ENCODE results near the gene SPIRE1. TPM values are rescaled to one million over a fixed set of nuclear protein-coding genes. Genes with fewer than 3 reads are reported as not detected.
A peak's percentile ranks its signal among the peaks of the same experiment; 100 is the strongest.

Gene SPIRE1
- total RNA-seq, 2 experiments from 2014 or later = 2.8 to 4.4 TPM

- TF ChIP-seq, protein P1, sequence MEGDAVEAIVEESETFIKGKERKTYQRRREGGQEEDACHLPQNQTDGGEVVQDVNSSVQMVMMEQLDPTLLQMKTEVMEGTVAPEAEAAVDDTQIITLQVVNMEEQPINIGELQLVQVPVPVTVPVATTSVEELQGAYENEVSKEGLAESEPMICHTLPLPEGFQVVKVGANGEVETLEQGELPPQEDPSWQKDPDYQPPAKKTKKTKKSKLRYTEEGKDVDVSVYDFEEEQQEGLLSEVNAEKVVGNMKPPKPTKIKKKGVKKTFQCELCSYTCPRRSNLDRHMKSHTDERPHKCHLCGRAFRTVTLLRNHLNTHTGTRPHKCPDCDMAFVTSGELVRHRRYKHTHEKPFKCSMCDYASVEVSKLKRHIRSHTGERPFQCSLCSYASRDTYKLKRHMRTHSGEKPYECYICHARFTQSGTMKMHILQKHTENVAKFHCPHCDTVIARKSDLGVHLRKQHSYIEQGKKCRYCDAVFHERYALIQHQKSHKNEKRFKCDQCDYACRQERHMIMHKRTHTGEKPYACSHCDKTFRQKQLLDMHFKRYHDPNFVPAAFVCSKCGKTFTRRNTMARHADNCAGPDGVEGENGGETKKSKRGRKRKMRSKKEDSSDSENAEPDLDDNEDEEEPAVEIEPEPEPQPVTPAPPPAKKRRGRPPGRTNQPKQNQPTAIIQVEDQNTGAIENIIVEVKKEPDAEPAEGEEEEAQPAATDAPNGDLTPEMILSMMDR (IDR thresholded peaks at IDR 0.05) = no peak
- ATAC-seq = no peak
- no peak for DNase-seq
- H3K27me3 Mint-ChIP-seq = peaks cover 3% of the 10 kb centered on the region
- H3K27ac Mint-ChIP-seq = no peak overlapping the region
- peaks cover 5% of the 10 kb centered on the region for H3K36me3 Mint-ChIP-seq (ENCODE audit: low read depth)
- H3K4me3 Mint-ChIP-seq = no peak overlapping the region
- H3K9me3 Mint-ChIP-seq = no peaks in the 10 kb centered on the region
- POLR2A ChIA-PET = interaction anchor here (1.3 to 1.5 kb wide), 2 partner anchors 10 to 16 kb away, joined by 3 to 4 read pairs; partner anchors contain the start of gene PRELID3A
- CTCF ChIA-PET = interaction anchor here (1.1 kb wide), 1 partner anchor 33 kb away, joined by 3 read pairs; no protein-coding TSS in a partner anchor
- H3K4me1 Mint-ChIP-seq (ENCODE audit: low read depth) = peaks cover 3% of the 10 kb centered on the region
- intact Hi-C loops (cut with micrococcal nuclease) = no loop called here
Measured at GRCh38 chr18:12424252-12424651, 233.7 kb downstream of the SPIRE1 start.

DNA sequence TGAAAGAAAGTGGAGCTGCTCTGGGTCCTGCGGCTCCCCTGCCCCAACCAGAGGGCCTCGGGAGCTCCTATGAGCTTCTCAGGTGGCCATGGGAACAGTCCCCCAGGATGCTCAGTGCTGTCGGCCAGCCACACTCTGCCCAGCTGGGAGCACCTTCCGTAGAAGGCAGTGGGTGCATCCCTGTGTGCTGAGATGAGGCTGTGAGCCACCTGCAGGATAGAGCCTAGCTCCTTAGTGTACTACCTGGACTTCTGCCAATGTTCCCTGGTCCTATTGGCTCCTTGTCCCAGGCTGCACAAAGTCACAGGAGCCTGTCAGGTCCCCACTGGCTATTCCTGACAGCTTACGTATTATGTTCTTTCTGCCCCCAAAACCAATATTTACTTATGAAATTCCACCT lies 234.1 kb downstream of the SPIRE1 start:
- ATAC-seq (no peak), DNase-seq (no peak)
- peaks cover 5% of the 10 kb centered on the region for H3K36me3 Mint-ChIP-seq (ENCODE audit: low read depth)
- POLR2A ChIA-PET = interaction anchor here (0.6 to 1.5 kb wide), 3 partner anchors 9 to 280 kb away, joined by 3 to 4 read pairs (median 3); partner anchors contain the start of gene PRELID3A
- TF ChIP-seq, protein P1 (IDR thresholded peaks at IDR 0.05) = no peak
- no peak overlapping the region for H3K27ac Mint-ChIP-seq
- peaks cover 3% of the 10 kb centered on the region for H3K27me3 Mint-ChIP-seq
- CTCF ChIA-PET = interaction anchor here (1.1 kb wide), 1 partner anchor 32 kb away, joined by 3 read pairs; no protein-coding TSS in a partner anchor
- peaks cover 3% of the 10 kb centered on the region for H3K4me1 Mint-ChIP-seq (ENCODE audit: low read depth)
- no peak overlapping the region for H3K4me3 Mint-ChIP-seq
- intact Hi-C loops (cut with micrococcal nuclease) = no loop called here
- no peaks in the 10 kb centered on the region for H3K9me3 Mint-ChIP-seq

GRCh38 chr18:12423393-12423792 lies 234.5 kb downstream of the SPIRE1 start:
- Mint-ChIP-seq H3K27me3 (peaks cover 3% of the 10 kb centered on the region), H3K9me3 (no peaks in the 10 kb centered on the region), H3K36me3 (ENCODE audit: low read depth) (peaks cover 5% of the 10 kb centered on the region), H3K27ac (no peak overlapping the region), H3K4me1 (ENCODE audit: low read depth) (peaks cover 7% of the 10 kb centered on the region), H3K4me3 (no peak overlapping the region)
- ATAC-seq (no peak), DNase-seq (no peak)
- TF ChIP-seq, protein P1 (IDR thresholded peaks at IDR 0.05) = no peak
- ChIA-PET CTCF (interaction anchor here (1.1 to 1.4 kb wide), 2 partner anchors 32 to 236 kb away, joined by 3 read pairs; no protein-coding TSS in a partner anchor), POLR2A (interaction anchor here (0.6 to 1.5 kb wide), 4 partner anchors 9 to 280 kb away, joined by 3 to 4 read pairs (median 4); partner anchors contain the start of gene PRELID3A)
- intact Hi-C loops (cut with micrococcal nuclease) = no loop called here

DNA sequence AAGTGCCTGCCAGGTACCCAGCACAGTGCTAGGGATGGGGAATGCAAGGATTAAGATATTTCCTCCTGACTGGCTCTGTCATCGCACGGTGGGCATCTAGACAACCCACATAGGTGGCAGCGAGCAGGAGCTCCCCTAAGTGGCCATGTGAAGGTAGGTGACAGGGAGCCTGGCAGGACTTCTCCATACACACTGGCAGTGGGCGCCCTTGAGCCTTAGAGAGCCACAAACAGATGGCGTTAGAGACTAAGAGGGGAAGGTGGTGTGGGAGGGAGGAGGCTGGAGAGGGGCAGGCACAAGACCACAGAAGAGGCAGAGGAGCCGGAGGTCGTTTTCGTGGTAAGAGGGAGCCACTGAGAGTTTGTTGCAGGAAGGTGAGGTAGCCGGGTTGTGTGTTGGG lies 235.0 kb downstream of the SPIRE1 start:
- intact Hi-C loops (cut with micrococcal nuclease) = no loop called here
- TF ChIP-seq, protein P1 (IDR thresholded peaks at IDR 0.05) = no peak
- Mint-ChIP-seq H3K27me3 (peaks cover 3% of the 10 kb centered on the region), H3K27ac (no peak overlapping the region), H3K9me3 (no peaks in the 10 kb centered on the region), H3K36me3 (ENCODE audit: low read depth) (peaks cover 5% of the 10 kb centered on the region), H3K4me3 (no peak overlapping the region), H3K4me1 (ENCODE audit: low read depth) (peaks cover 8% of the 10 kb centered on the region)
- CTCF ChIA-PET = interaction anchor here (1.4 kb wide), 1 partner anchor 236 kb away, joined by 3 read pairs; no protein-coding TSS in a partner anchor
- POLR2A ChIA-PET = interaction anchor here (0.6 to 1.3 kb wide), 3 partner anchors 8 to 280 kb away, joined by 3 to 4 read pairs (median 3); no protein-coding TSS in a partner anchor
- DNase-seq = peak; percentile 38
- ATAC-seq = no peak

DNA sequence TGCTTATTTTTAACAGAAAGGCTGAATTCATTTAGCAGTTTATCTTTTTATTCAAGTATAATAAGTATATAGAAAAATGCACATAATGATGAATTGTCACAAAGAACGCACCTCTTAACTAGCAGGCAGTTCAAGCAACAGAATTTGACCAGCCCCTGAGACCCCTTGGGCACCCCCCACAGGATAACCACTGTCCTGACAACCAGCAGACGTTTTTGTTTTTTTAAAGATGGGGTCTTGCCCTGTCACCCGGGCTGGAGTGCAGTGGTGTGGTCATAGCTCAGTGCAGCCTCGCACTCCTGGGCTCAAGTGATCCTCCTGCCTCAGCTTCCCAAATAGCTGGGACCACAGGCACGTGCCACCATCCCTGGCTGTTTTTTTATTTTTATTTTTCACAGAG lies 236.2 kb downstream of the SPIRE1 start:
- intact Hi-C loops (cut with micrococcal nuclease) = no loop called here
- TF ChIP-seq, protein P1 (IDR thresholded peaks at IDR 0.05) = no peak
- CTCF ChIA-PET = no interaction called here

More for the DNA sequence above, 236.2 kb downstream of the SPIRE1 start:
- peaks cover 3% of the 10 kb centered on the region for H3K27me3 Mint-ChIP-seq
- peak overlapping the region; percentile 65 for H3K4me3 Mint-ChIP-seq
- no peak for DNase-seq
- H3K9me3 Mint-ChIP-seq = no peaks in the 10 kb centered on the region
- no peak for ATAC-seq
- peaks cover 2% of the 10 kb centered on the region for H3K36me3 Mint-ChIP-seq (ENCODE audit: low read depth)
- POLR2A ChIA-PET = interaction anchor here (0.6 kb wide), 1 partner anchor 203 kb away, joined by 3 read pairs; no protein-coding TSS in a partner anchor
- H3K27ac Mint-ChIP-seq = no peak overlapping the region
- peaks cover 8% of the 10 kb centered on the region for H3K4me1 Mint-ChIP-seq (ENCODE audit: low read depth)
